Calu3 (cell line): ENCODE results near the gene RAB4A. TPM values are rescaled to one million over a fixed set of nuclear protein-coding genes. Genes with fewer than 3 reads are reported as not detected.

Experiments
- BruUV-seq: library from RNA; stranded (reverse); fragments of 400-500 nt; replicated peaks from 2 replicates; lab custom pipeline; 2021; lab: Mats Ljungman, UMichigan
- CTCF ChIA-PET: fragments of 300-600 bp; sonication (Branson Sonifier 250); formaldehyde crosslinking; loops from one replicate; lab custom pipeline; 2022; ENCODE audit warnings: antibody characterized with exemption; lab: Charles Lee
- DNase-seq: peaks from one replicate; pipeline ENCODE4 v3.0.0; 2022
- H3K27ac Mint-ChIP-seq: one replicate; pipeline ENCODE4 v1.8.0; 2022; ENCODE audit warnings: mixed read lengths; ENCODE audit not compliant: unreplicated experiment
- H3K27me3 Mint-ChIP-seq: one replicate; pipeline ENCODE4 v1.8.0; 2022; ENCODE audit warnings: mixed read lengths; ENCODE audit not compliant: unreplicated experiment
- H3K36me3 Mint-ChIP-seq: one replicate; pipeline ENCODE4 v1.8.0; 2022; ENCODE audit warnings: mild to moderate bottlenecking, moderate library complexity, mixed read lengths; ENCODE audit not compliant: insufficient read depth, unreplicated experiment
- H3K4me1 Mint-ChIP-seq: one replicate; pipeline ENCODE4 v1.8.0; 2022; ENCODE audit warnings: mild to moderate bottlenecking, low read depth, mixed read lengths; ENCODE audit not compliant: unreplicated experiment
- H3K4me3 Mint-ChIP-seq: one replicate; pipeline ENCODE4 v1.8.0; 2022; ENCODE audit warnings: mild to moderate bottlenecking, low read depth, moderate library complexity, mixed read lengths; ENCODE audit not compliant: unreplicated experiment
- H3K9me3 Mint-ChIP-seq: one replicate; pipeline ENCODE4 v1.8.0; 2022; ENCODE audit warnings: low read depth, mixed read lengths; ENCODE audit not compliant: unreplicated experiment
- intact Hi-C: fragments of 100-400 bp; cut with micrococcal nuclease; formaldehyde crosslinking; loops from one replicate; pipeline ENCODE4 v1.10.0; 2022; ENCODE audit not compliant: unreplicated experiment
- total RNA-seq: library from RNA; stranded (reverse); gene quantifications from 2 replicates; pipeline ENCODE4 v1.2.3, GENCODE V29; 2022
- TF ChIP-seq, protein P1 (sequence below): fragments of 200-600 bp; IDR thresholded peaks from one replicate; pipeline ENCODE4 v1.8.0; 2022; ENCODE audit warnings: antibody characterized with exemption; ENCODE audit not compliant: unreplicated experiment

The RAB4A gene
- total RNA-seq, 1 experiment from 2014 or later = 78.7 TPM

DNA sequence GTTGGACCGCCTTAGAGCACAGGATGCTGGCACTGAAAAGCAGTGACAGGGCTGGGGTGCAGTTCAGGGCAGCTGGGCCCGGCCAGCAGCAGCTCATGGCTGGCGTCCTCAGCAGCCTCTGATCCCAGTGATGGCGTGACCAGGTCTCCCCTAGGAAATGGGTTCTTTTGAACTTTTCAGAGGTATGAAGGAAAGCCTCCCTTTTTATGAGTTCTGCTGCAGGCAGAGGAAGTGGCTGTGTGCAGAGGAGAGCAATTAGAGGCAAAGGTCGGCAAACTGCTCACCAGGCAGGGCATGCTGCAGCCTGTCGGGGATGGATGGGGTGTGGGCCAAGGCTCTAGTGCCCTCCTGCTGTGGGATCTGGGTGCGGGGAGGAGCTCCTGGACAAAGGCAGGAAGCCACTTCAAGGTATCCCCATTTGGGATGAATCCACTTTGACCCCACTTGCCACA, 45.6 kb upstream of the RAB4A start:
- peaks cover 12% of the 10 kb centered on the region for H3K36me3 Mint-ChIP-seq
- H3K4me3 Mint-ChIP-seq = no peak overlapping the region
- no peak overlapping the region for H3K27ac Mint-ChIP-seq
- peaks cover 49% of the 10 kb centered on the region for H3K4me1 Mint-ChIP-seq
- BruUV-seq = no TSS peak
- DNase-seq = peak; percentile 31
- H3K9me3 Mint-ChIP-seq = no peaks in the 10 kb centered on the region
- H3K27me3 Mint-ChIP-seq = no peaks in the 10 kb centered on the region
- CTCF ChIA-PET = interaction anchor here (0.5 to 1.0 kb wide), 4 partner anchors 9 to 551 kb away, joined by 3 to 7 read pairs (median 6); no protein-coding TSS in a partner anchor
- TF ChIP-seq, protein P1, sequence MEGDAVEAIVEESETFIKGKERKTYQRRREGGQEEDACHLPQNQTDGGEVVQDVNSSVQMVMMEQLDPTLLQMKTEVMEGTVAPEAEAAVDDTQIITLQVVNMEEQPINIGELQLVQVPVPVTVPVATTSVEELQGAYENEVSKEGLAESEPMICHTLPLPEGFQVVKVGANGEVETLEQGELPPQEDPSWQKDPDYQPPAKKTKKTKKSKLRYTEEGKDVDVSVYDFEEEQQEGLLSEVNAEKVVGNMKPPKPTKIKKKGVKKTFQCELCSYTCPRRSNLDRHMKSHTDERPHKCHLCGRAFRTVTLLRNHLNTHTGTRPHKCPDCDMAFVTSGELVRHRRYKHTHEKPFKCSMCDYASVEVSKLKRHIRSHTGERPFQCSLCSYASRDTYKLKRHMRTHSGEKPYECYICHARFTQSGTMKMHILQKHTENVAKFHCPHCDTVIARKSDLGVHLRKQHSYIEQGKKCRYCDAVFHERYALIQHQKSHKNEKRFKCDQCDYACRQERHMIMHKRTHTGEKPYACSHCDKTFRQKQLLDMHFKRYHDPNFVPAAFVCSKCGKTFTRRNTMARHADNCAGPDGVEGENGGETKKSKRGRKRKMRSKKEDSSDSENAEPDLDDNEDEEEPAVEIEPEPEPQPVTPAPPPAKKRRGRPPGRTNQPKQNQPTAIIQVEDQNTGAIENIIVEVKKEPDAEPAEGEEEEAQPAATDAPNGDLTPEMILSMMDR = no peak
- intact Hi-C loops = loop anchor here (10.0 kb wide), 1 partner anchor 281 kb away; no protein-coding TSS in a partner anchor

DNA sequence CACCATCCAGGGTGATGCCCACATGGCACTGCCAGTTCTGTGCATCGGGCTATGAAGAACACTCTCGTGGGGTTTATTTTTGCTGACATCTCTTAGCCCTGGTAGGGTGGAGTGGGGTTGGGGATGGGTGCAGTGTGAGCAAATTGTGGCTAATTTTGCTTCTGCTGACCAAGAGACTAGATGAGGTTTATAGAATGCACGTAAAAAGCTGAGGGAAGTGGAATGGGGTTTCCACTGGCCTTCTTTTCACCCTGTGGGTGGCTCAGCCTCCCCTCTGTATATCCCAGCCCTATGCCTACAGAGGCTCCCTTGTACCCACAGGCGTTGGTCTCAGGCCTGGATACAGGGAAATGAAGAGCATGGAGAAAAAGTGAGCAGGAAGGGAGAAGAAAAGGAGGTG, 44.1 kb upstream of the RAB4A start:
- no peak for DNase-seq
- Mint-ChIP-seq H3K27me3 (no peaks in the 10 kb centered on the region), H3K27ac (no peak overlapping the region), H3K4me3 (no peak overlapping the region), H3K36me3 (peaks cover 24% of the 10 kb centered on the region), H3K4me1 (peaks cover 63% of the 10 kb centered on the region), H3K9me3 (no peaks in the 10 kb centered on the region)
- CTCF ChIA-PET = interaction anchor here (0.5 to 2.1 kb wide), 4 partner anchors 28 to 563 kb away, joined by 3 to 8 read pairs (median 4); no protein-coding TSS in a partner anchor
- intact Hi-C loops = loop anchor here (2.0 to 10.0 kb wide), 2 partner anchors 282 to 534 kb away; no protein-coding TSS in a partner anchor
- TF ChIP-seq, protein P1 = no peak
- no TSS peak for BruUV-seq

DNA sequence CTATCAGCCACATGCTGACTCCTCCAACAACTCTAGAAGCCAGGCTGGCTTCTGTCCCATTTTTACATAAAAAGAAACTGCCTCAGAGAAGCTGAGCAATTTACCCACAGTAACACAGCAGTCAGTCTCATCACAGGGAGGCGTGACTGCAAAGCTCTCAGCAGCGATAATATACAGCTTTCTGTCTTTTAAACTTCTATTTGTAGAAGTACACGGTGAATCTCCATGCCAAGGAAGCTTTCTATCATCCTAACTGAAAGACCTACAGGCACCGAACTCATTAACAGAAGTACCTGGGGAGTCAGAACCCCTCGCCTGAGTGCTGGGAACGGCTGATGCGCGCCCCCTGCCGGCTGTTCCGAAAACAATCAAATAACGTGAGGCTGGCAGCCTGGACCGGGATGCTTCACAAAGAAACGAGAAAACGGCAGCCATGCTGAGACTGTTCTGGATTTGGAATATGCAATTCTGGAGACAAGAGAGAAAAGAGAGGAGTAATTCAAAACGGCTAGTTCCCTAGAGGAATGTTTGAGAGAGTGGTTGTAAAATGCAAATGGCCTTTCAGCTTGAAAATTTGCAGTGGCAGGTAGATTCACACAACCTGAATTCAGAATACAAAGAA, 43.5 kb upstream of the RAB4A start:
- BruUV-seq = no TSS peak
- Mint-ChIP-seq H3K27me3 (no peaks in the 10 kb centered on the region), H3K4me3 (no peak overlapping the region), H3K36me3 (peaks cover 24% of the 10 kb centered on the region), H3K27ac (peak overlapping the region; percentile 33), H3K4me1 (peaks cover 69% of the 10 kb centered on the region), H3K9me3 (no peaks in the 10 kb centered on the region)
- intact Hi-C loops = loop anchor here (2.0 to 10.0 kb wide), 2 partner anchors 283 to 535 kb away; no protein-coding TSS in a partner anchor
- TF ChIP-seq, protein P1 = peak; percentile 92
- peak; percentile 92 for DNase-seq
- CTCF ChIA-PET = interaction anchor here (0.6 to 2.1 kb wide), 7 partner anchors 25 to 563 kb away, joined by 3 to 8 read pairs (median 3); no protein-coding TSS in a partner anchor

DNA sequence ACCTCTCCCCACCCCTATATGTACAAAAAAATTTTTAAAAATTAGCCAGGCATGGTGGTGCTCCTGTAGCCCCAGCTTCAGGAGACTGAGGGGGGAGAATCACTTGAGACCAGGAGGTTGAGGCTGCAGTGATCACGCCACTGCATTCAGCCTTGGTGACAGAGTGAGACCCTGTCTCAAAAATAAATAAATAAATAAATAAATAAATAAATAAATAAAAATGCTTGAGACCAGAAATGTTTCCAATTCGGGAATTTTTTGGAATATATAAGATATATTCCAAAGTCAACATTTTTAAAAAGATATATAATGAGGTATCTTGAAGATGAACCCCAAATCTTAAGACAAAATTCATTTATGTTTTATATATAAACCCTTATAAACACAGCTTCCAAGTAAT, 42.4 kb upstream of the RAB4A start:
- no peak overlapping the region for H3K27ac Mint-ChIP-seq
- H3K27me3 Mint-ChIP-seq = no peaks in the 10 kb centered on the region
- no TSS peak for BruUV-seq
- no peaks in the 10 kb centered on the region for H3K9me3 Mint-ChIP-seq
- DNase-seq = no peak
- H3K36me3 Mint-ChIP-seq = peaks cover 24% of the 10 kb centered on the region
- no peak overlapping the region for H3K4me3 Mint-ChIP-seq
- TF ChIP-seq, protein P1 = no peak
- intact Hi-C loops = loop anchor here (2.0 to 10.0 kb wide), 3 partner anchors 104 to 492 kb away; no protein-coding TSS in a partner anchor
- CTCF ChIA-PET = interaction anchor here (0.8 to 2.8 kb wide), 10 partner anchors 26 to 560 kb away, joined by 3 to 11 read pairs (median 6); partner anchors contain the start of gene RHOU
- H3K4me1 Mint-ChIP-seq = peaks cover 70% of the 10 kb centered on the region
